GM12878 (cell line): Measurements from ENCODE around the gene PKD1L1. TPM values are rescaled to one million over a fixed set of nuclear protein-coding genes. Genes with fewer than 3 reads are reported as not detected.

Experiments used
- ATAC-seq: fragments of 200-7000 bp; cut with Tn5 transposase; 3 replicates; pipeline ENCODE4 v1.9.1; 2020; ENCODE audit warnings: mild to moderate bottlenecking, moderate library complexity
- BruUV-seq: library from RNA; stranded (reverse); fragments of 400-500 nt; replicated peaks from 2 replicates; lab custom pipeline; 2021; lab: Mats Ljungman, UMichigan
- CTCF ChIA-PET: fragments of 300-600 bp; sonication (Branson Sonifier 250); formaldehyde crosslinking; extraction: SDS; loops from one replicate; lab custom pipeline; 2021; ENCODE audit warnings: inconsistent platforms; lab: Yijun Ruan, JAX
- POLR2A ChIA-PET: fragments of 350-600 bp; formaldehyde crosslinking; extraction: SDS; loops from one replicate; lab custom pipeline; 2021; ENCODE audit warnings: inconsistent platforms; lab: Charles Lee
- RAD21 ChIA-PET: fragments of 300-600 bp; sonication (Branson Sonifier 250); formaldehyde crosslinking; loops from one replicate; lab custom pipeline; 2023; ENCODE audit warnings: antibody characterized with exemption; ENCODE audit not compliant: unreplicated experiment; lab: Charles Lee
- SMC1A ChIA-PET: fragments of 300-600 bp; sonication (Branson Sonifier 250); formaldehyde crosslinking; loops from one replicate; lab custom pipeline; 2023; ENCODE audit not compliant: unreplicated experiment, uncharacterized antibody; lab: Charles Lee
- DNase-seq: peaks from one replicate; pipeline ENCODE4 v3.0.0-alpha.2; 2011; ENCODE audit warnings: low read depth, low spot score
- FAIRE-seq: peaks from 3 replicates; lab custom pipeline; 2011; peaks lifted over from hg19 to GRCh38; lab: Jason Lieb, UNC
- H2AFZ ChIP-seq: 2 replicates; pipeline ENCODE4 v1.6.0; 2011; ENCODE audit warnings: low read depth, low read length, control low read depth; ENCODE audit not compliant: control insufficient read depth
- H3K27ac ChIP-seq: 2 replicates; pipeline ENCODE4 v1.5.1; 2011; ENCODE audit warnings: control low read depth; ENCODE audit not compliant: control insufficient read depth, insufficient read depth
- H3K27me3 ChIP-seq, 2 experiments: replicated peaks in 1 of 2; 2 replicates each; pipeline versions ENCODE4 v1.6.0 to v1.6.1; 2011; ENCODE audit warnings: low read length in 1 of 2; ENCODE audit not compliant: control insufficient read depth in 2 of 2, insufficient read depth in 2 of 2
- H3K36me3 ChIP-seq, 2 experiments: 2 replicates each; pipeline ENCODE4 v1.5.1; 2011; ENCODE audit warnings: low read length in 1 of 2; ENCODE audit not compliant: control insufficient read depth in 2 of 2, insufficient read depth in 2 of 2
- H3K4me1 ChIP-seq: 2 replicates; pipeline ENCODE4 v1.6.1; 2011; ENCODE audit warnings: mild to moderate bottlenecking, low read length, moderate library complexity, mixed read lengths; ENCODE audit not compliant: control insufficient read depth, insufficient read depth
- H3K4me2 ChIP-seq: 2 replicates; pipeline ENCODE4 v1.6.0; 2011; ENCODE audit warnings: control low read depth; ENCODE audit not compliant: control insufficient read depth, insufficient read depth
- H3K4me3 ChIP-seq: fragments of 200-600 bp; sonication (generic); 2 replicates; pipeline ENCODE4 v1.5.1; 2016
- H3K79me2 ChIP-seq: 2 replicates; pipeline ENCODE4 v1.6.0; 2011; ENCODE audit warnings: low read length; ENCODE audit not compliant: control insufficient read depth, insufficient read depth
- H3K9ac ChIP-seq: 2 replicates; pipeline ENCODE4 v1.8.0; 2011; ENCODE audit warnings: low read length, control low read depth, mixed read lengths; ENCODE audit not compliant: control insufficient read depth, insufficient read depth
- H3K9me3 ChIP-seq: replicated peaks from 3 replicates; pipeline ENCODE4 v1.5.1; 2011; ENCODE audit warnings: mild to moderate bottlenecking, low read length; ENCODE audit not compliant: control insufficient read depth, insufficient read depth
- H4K20me1 ChIP-seq: 2 replicates; pipeline ENCODE4 v1.6.0; 2011; ENCODE audit not compliant: control insufficient read depth, insufficient read depth
- CREM ChIP-seq: IDR thresholded peaks from 2 replicates; pipeline ENCODE4 v1.6.1; 2014; ENCODE audit warnings: antibody characterized with exemption, low read depth
- EED ChIP-seq: sonication (generic); IDR thresholded peaks from 2 replicates; pipeline ENCODE4 v1.6.1; 2016; ENCODE audit warnings: antibody characterized with exemption, low read depth
- GATAD2B ChIP-seq: fragments of 450-650 bp; conservative IDR thresholded peaks from 2 replicates; pipeline ENCODE4 v1.6.1; 2017; ENCODE audit warnings: low read depth, mild to moderate bottlenecking, moderate library complexity
- HDAC2 ChIP-seq: fragments of 200-600 bp; sonication (generic); IDR thresholded peaks from 2 replicates; pipeline ENCODE4 v1.6.1; 2017
- JUND ChIP-seq: IDR thresholded peaks from 2 replicates; pipeline ENCODE4 v1.6.1; 2012; ENCODE audit warnings: low read depth, mild to moderate bottlenecking, low read length, improper control_type of control experiment, moderate library complexity
- MXI1 ChIP-seq: fragments of 150-350 bp; IDR thresholded peaks from 2 replicates; pipeline ENCODE4 v1.6.1; 2011; ENCODE audit warnings: low read depth, mild to moderate bottlenecking, inconsistent platforms, low read length, improper control_type of control experiment
- POLR2AphosphoS2 ChIP-seq: IDR thresholded peaks from 2 replicates; pipeline ENCODE4 v1.6.1; 2011; ENCODE audit warnings: low read depth, mild to moderate bottlenecking, low read length, improper control_type of control experiment, moderate library complexity
- RAD51 ChIP-seq: fragments of 450-650 bp; IDR thresholded peaks from 2 replicates; pipeline ENCODE4 v1.6.1; 2016; ENCODE audit warnings: moderate library complexity, mild to moderate bottlenecking, inconsistent platforms
- SMC3 ChIP-seq: IDR thresholded peaks from 2 replicates; pipeline ENCODE4 v1.6.1; 2011; ENCODE audit warnings: low read length, improper control_type of control experiment, borderline replicate concordance
- STAT1 ChIP-seq: fragments of 450-650 bp; conservative IDR thresholded peaks from 2 replicates; pipeline ENCODE4 v1.6.1; 2014; ENCODE audit warnings: antibody characterized with exemption, mild to moderate bottlenecking
- TCF12 ChIP-seq: IDR thresholded peaks from 2 replicates; pipeline ENCODE4 v1.6.1; 2011; ENCODE audit warnings: low read depth, mild to moderate bottlenecking, low read length
- TCF7 ChIP-seq: IDR thresholded peaks from 2 replicates; pipeline ENCODE4 v1.6.1; 2014; ENCODE audit warnings: antibody characterized with exemption, borderline replicate concordance
- ZNF384 ChIP-seq: IDR thresholded peaks from 2 replicates; pipeline ENCODE4 v1.6.1; 2012; ENCODE audit warnings: low read depth, mild to moderate bottlenecking, low read length, improper control_type of control experiment, borderline replicate concordance
- WGBS: methylation state at CpG from one replicate; pipeline ENCODE4 v1.1.6; 2016; ENCODE audit warnings: low lambda C conversion rate; ENCODE audit not compliant: insufficient replicate concordance, insufficient coverage; ENCODE audit errors: missing lambda C conversion rate; 5-methylcytosine and 5-hydroxymethylcytosine counted together
- in situ Hi-C: fragments of 300-500 bp; cut with MboI; formaldehyde crosslinking; loops from 9 replicates; pipeline ENCODE4 v1.14.3; 2018; ENCODE audit warnings: mixed read lengths
- intact Hi-C: fragments of 100-400 bp; cut with micrococcal nuclease; formaldehyde crosslinking; loops from one replicate; pipeline ENCODE4 v1.14.2; 2022; ENCODE audit not compliant: unreplicated experiment
- polyA plus RNA-seq, 11 experiments: library from polyadenylated mRNA; depleted of rRNA in 4 of 11; unstranded in 6 of 11; stranded (reverse) in 5 of 11; fragments of >200 nt; fragmentation: Nextera tagmentation in 4 of 11; fragmentation: Illumina TruSeq in 1 of 11; extraction: Ambion mirVana in 4 of 11; extraction: Trizol in 1 of 11; gene quantifications; 1 replicate in 1 of 11; 2 replicates in 10 of 11; pipeline versions ENCODE4 v1.2.1 to v1.2.3, GENCODE V29; 2011 to 2016; ENCODE audit warnings: inconsistent platforms in 2 of 11, missing spikeins in 2 of 11, low read depth in 1 of 11
- total RNA-seq, 4 experiments: library from RNA; depleted of rRNA in 3 of 4; stranded (reverse); fragments of >200 nt in 3 of 4; fragmentation: Illumina TruSeq in 1 of 4; extraction: Trizol in 1 of 4; gene quantifications; 2 replicates each; pipeline versions ENCODE4 v1.2.1 to v1.2.3, GENCODE V29; 2013 to 2021
- TF ChIP-seq, protein P1 (sequence below): fragments of 150-350 bp; IDR thresholded peaks from 2 replicates; pipeline ENCODE4 v1.6.1; 2016; ENCODE audit warnings: low read depth, low read length
- TF ChIP-seq, protein P2 (sequence below): fragments of 450-650 bp; IDR thresholded peaks from 2 replicates; pipeline ENCODE4 v1.6.1; 2016; ENCODE audit warnings: mild to moderate bottlenecking
- TF ChIP-seq, protein P3 (sequence below): fragments of 450-650 bp; conservative IDR thresholded peaks from 2 replicates; pipeline ENCODE4 v1.6.1; 2017; ENCODE audit warnings: mild to moderate bottlenecking, moderate library complexity

The PKD1L1 gene
- total and polyA plus RNA-seq, 10 of the 15 experiments (the other 5 are each of a cell fraction or from before 2014, with no cell fraction given): under 0.01 to 0.05 (median 0.02) TPM; not detected in 3

DNA sequence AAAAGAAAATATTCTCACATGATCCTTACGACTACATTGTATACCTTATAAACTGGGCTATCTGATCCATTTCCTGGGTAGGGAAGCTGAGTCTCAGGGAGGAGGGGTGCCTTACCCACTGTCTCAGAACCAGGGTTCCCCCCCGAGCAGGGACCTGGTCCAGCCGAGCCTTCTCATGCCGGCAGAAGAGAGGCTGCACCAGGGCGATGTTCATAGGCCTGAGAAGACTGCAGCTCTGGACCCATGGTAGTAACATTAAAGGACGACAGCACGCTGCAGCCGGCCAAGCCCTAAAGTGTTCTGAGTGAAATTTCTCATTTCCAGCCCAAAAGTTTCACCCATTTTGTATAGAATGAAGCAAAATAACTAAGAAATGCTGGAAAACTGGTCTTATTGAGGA is 203.4 kb downstream of the PKD1L1 start:
- Histone ChIP-seq H3K4me2 (no peak overlapping the region), H3K36me3 (no peaks in the 10 kb centered on the region), H3K27me3 (peaks cover 0 to 3% of the 10 kb centered on the region in 2 experiments; a peak in 2 of 4 replicates), H4K20me1 (no peaks in the 10 kb centered on the region), H3K4me1 (no peaks in the 10 kb centered on the region), H2AFZ (no peak overlapping the region), H3K4me3 (no peak overlapping the region), H3K9ac (no peak overlapping the region), H3K27ac (no peak overlapping the region), H3K9me3 (no peaks in the 10 kb centered on the region), H3K79me2 (no peaks in the 10 kb centered on the region)
- intact Hi-C loops (no loop called here), in situ Hi-C loops (no loop called here)
- no peak for FAIRE-seq
- ChIA-PET SMC1A (no interaction called here), RAD21 (no interaction called here), CTCF (no interaction called here), POLR2A (no interaction called here)
- TF ChIP-seq SMC3 (no peak), JUND (no peak), STAT1 (no peak), TCF7 (no peak), HDAC2 (no peak), RAD51 (no peak), TCF12 (no peak), CREM (no peak), MXI1 (no peak), EED (no peak), ZNF384 (no peak), GATAD2B (no peak), POLR2AphosphoS2 (no peak)
- TF ChIP-seq, protein P1, sequence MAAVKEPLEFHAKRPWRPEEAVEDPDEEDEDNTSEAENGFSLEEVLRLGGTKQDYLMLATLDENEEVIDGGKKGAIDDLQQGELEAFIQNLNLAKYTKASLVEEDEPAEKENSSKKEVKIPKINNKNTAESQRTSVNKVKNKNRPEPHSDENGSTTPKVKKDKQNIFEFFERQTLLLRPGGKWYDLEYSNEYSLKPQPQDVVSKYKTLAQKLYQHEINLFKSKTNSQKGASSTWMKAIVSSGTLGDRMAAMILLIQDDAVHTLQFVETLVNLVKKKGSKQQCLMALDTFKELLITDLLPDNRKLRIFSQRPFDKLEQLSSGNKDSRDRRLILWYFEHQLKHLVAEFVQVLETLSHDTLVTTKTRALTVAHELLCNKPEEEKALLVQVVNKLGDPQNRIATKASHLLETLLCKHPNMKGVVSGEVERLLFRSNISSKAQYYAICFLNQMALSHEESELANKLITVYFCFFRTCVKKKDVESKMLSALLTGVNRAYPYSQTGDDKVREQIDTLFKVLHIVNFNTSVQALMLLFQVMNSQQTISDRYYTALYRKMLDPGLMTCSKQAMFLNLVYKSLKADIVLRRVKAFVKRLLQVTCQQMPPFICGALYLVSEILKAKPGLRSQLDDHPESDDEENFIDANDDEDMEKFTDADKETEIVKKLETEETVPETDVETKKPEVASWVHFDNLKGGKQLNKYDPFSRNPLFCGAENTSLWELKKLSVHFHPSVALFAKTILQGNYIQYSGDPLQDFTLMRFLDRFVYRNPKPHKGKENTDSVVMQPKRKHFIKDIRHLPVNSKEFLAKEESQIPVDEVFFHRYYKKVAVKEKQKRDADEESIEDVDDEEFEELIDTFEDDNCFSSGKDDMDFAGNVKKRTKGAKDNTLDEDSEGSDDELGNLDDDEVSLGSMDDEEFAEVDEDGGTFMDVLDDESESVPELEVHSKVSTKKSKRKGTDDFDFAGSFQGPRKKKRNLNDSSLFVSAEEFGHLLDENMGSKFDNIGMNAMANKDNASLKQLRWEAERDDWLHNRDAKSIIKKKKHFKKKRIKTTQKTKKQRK: no peak
- TF ChIP-seq, protein P2, sequence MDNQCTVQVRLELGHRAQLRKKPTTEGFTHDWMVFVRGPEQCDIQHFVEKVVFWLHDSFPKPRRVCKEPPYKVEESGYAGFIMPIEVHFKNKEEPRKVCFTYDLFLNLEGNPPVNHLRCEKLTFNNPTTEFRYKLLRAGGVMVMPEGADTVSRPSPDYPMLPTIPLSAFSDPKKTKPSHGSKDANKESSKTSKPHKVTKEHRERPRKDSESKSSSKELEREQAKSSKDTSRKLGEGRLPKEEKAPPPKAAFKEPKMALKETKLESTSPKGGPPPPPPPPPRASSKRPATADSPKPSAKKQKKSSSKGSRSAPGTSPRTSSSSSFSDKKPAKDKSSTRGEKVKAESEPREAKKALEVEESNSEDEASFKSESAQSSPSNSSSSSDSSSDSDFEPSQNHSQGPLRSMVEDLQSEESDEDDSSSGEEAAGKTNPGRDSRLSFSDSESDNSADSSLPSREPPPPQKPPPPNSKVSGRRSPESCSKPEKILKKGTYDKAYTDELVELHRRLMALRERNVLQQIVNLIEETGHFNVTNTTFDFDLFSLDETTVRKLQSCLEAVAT: no peak
- TF ChIP-seq, protein P3, sequence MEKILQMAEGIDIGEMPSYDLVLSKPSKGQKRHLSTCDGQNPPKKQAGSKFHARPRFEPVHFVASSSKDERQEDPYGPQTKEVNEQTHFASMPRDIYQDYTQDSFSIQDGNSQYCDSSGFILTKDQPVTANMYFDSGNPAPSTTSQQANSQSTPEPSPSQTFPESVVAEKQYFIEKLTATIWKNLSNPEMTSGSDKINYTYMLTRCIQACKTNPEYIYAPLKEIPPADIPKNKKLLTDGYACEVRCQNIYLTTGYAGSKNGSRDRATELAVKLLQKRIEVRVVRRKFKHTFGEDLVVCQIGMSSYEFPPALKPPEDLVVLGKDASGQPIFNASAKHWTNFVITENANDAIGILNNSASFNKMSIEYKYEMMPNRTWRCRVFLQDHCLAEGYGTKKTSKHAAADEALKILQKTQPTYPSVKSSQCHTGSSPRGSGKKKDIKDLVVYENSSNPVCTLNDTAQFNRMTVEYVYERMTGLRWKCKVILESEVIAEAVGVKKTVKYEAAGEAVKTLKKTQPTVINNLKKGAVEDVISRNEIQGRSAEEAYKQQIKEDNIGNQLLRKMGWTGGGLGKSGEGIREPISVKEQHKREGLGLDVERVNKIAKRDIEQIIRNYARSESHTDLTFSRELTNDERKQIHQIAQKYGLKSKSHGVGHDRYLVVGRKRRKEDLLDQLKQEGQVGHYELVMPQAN: no peak
- no peak for DNase-seq
- WGBS: 55% methylated on average over 8 of the region's 8 CpGs
- no peak for ATAC-seq
- BruUV-seq: no TSS peak
